GM21528 (cell line): ENCODE results near the gene TMEM125.

Experiments used
- ATAC-seq: cut with Tn5 transposase; IDR thresholded peaks from one replicate; pipeline ENCODE4 v1.9.1; 2021; ENCODE audit warnings: mild to moderate bottlenecking, moderate library complexity; ENCODE audit not compliant: unreplicated experiment, low FRiP score

Gene TMEM125

DNA sequence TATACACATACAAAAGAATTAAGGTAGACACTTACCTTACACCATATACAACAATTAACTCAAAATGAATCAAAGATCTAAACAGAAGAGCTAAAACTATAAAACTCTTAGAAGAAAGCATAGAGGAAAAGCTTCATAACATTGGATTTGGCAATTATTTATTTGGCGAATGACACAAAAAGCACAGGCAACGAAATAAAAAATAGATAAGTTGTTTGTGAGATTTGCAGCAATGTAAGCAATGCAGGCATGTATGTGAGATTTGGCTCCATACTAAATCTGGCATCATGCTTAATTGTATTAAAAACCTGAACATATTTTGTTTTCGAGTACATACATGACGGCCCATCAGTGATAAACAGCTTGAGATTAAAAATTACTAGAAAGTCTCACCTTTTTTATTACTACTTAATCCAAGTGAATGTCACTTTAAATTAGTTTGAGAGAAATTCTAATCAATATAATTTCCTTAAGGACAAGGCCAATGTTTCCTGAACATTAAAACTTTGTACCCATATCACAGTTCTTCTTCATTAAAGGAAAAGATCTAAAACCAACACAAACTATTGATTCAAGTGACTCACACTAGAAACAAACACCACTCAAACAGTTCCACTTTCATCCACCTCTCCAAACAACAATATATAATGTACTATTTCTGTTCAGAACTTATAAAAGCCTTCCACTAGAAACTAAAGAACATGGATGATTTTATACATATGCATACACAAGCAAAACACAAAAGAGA lies 23.1 kb upstream of the TMEM125 start:
- no peak for ATAC-seq

- no peak for ATAC-seq
Observed at GRCh38 chr1:43247256-43247921, 22.4 kb upstream of the TMEM125 start.

DNA sequence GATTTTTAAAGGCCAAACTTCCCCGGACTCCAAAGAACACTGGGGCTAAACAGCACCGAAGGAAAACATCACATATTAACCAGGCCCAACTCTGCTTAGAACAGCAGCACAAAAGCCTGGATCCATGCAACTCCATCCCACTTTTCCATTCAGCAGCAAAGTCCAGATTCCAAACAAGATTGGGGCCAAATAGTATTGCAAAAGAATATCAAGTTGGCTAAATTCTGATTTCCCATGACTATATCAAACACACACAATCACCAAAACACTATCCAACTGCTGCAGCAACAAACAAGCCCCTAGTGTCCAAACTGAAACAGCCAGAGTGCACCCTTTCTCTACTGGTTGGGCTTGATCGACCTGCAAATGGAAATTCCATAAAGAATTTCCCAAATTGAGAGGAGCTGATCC lies 19.4 kb upstream of the TMEM125 start:
- ATAC-seq, result no peak

- no peak for ATAC-seq
Observed at GRCh38 chr1:43251024-43251423, 18.8 kb upstream of the TMEM125 start.

DNA sequence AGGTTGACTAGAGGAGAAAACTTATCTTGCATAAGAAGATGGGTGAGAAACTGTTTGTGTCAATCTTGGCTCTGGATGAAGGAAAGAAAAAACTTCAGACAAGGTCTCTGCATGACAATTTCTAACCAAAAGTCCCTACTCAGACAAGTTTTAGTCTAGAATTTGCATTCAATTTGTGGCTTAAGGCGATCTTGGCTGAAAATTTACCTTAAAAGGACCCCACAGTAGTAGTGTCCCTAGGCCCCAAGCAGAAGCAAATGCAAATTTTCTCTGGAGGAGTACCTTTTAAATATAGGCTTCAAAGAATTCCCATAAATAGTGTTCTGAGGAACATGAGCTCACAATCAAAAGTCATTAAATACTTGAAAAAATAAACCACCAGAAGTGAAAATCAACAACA lies 17.6 kb upstream of the TMEM125 start:
- ATAC-seq, result no peak

- no peak for ATAC-seq
Observed at GRCh38 chr1:43253173-43253572, 16.6 kb upstream of the TMEM125 start.

DNA sequence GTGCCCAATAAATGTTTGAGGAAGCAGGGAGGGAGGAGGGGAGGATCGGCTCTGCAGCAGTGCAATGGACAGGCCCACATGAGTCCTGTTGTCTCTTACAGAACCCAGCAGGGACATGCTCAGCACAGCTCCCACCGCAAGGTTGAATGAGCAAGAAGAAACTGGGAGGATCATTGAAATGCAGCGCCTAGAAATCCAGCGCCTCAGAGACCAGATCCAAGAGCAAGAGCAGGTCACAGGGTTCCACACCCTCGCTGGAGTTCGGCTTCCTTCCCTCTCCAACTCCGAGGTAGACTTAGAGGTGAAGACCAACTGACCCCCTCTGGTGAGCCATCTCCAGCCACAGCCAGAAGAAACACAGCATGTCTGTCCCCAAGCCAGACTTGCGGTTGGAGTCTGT lies 15.9 kb upstream of the TMEM125 start:
- ATAC-seq, result no peak

- no peak for ATAC-seq
Observed at GRCh38 chr1:43255438-43256210, 14.2 kb upstream of the TMEM125 start.

- ATAC-seq, result no peak
Observed at GRCh38 chr1:43256675-43257570, 12.9 kb upstream of the TMEM125 start.

GRCh38 chr1:43258370-43258769 lies 11.4 kb upstream of the TMEM125 start:
- ATAC-seq, result no peak

DNA sequence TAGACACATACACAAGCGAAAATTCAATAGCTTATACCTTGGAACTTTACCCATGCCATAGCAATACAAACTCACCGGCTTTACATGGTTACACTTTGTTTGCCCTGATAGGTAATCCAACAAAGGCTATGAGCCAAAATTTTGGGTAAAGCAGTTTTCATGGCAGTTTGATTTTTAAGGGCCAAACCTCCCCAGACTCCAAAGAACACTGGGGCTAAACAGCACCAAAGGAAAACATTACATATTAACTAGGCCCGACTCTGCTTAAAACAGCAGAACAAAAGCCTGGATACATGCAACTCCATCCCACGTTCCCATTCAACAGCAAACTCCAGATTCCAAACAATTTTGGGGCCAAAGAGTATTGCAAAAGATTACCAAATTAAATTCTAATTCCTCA lies 4.4 kb upstream of the TMEM125 start:
- no peak for ATAC-seq

- no peak for ATAC-seq
Observed at GRCh38 chr1:43266881-43267280, 2.9 kb upstream of the TMEM125 start.

DNA sequence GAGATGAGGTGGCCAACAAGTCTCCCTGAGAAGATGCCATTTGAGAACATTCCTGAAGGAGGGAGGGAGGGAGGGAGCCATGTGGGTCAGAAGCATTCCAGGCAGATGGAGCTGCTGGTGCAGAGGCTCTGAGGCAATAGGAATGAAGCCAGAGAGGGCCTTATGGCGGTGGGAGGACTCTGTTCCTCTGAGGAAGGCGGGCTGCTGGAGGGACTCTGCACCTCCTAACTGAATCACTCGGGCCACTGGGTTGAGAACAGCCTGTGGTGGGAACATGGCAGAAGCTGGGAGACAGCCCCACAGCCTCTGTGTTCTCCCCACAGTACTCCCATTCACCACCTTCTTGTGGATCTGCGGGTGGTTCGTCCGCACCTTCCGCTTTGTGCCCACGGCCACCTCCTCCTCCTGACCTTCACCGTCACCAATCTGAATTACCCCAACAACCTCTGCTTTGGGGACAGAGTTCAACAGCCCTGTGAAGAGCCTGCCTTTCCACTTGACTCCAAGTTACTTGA lies 2.4 kb upstream of the TMEM125 start:
- ATAC-seq, result no peak

DNA sequence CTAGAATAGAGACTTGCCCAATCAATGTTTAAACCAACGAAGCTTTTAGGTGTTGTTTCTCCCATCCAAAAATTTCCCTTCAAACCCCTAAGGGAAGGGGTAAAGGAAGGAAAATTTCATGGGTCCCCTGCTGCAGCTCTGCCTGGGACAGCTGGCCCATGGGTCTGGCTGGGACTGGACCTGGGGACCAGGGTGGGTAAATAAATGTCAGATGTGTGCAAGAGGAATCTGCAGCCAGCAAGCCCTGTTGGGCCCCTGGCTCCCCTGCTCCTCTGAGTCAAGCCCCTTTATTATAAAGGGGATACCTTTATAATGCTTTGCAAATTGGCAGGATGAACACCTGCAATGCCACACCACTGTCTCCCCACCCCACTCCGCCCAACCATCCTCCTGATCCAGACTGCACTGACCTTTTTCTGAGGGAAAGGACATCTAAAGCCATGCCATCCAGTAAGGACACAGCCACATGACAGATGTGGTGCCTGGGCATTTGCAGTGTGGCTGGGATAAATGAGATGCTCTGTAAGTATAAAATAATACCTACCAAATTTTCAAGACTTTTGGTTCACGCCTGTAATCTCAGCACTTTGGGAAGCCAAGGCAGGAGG lies 1.9 kb upstream of the TMEM125 start:
- no peak for ATAC-seq

GRCh38 chr1:43270421-43271095 lies 775 bp downstream of the TMEM125 start:
- ATAC-seq, result no peak

GRCh38 chr1:43271186-43272118 lies 1.7 kb downstream of the TMEM125 start:
- ATAC-seq, result no peak

- ATAC-seq, result no peak
Observed at GRCh38 chr1:43272161-43272560, 2.4 kb downstream of the TMEM125 start.
